Suprapubic skin (tissue), 4 donors: ENCODE measurements around the gene PSTPIP1.

ENCODE experiments used
- CTCF ChIP-seq, 2 donors: fragments of 200-600 bp in 1 of 2; fragments of 450-650 bp in 1 of 2; sonication (generic) in 1 of 2; IDR thresholded peaks; one replicate each; pipeline ENCODE4 v1.5.1; 2016 to 2019; ENCODE audit warnings: antibody characterized with exemption in 2 of 2, mild to moderate bottlenecking in 1 of 2, moderate library complexity in 1 of 2
- EP300 ChIP-seq: sonication (generic); formaldehyde crosslinking; IDR thresholded peaks from one replicate; pipeline ENCODE4 v1.6.1; 2017; ENCODE audit warnings: antibody characterized with exemption
- POLR2A ChIP-seq, 2 donors: fragments of 450-650 bp; IDR thresholded peaks; one replicate each; pipeline ENCODE4 v1.6.1; 2017; ENCODE audit warnings: antibody characterized with exemption in 2 of 2, mild to moderate bottlenecking in 2 of 2, moderate library complexity in 2 of 2
- POLR2AphosphoS5 ChIP-seq, 3 donors: sonication (generic); formaldehyde crosslinking; IDR thresholded peaks; one replicate each; pipeline ENCODE4 v1.6.1; 2017; ENCODE audit warnings: antibody characterized with exemption in 3 of 3

GRCh38 chr15:76994496-76994895 lies 430 bp upstream of the PSTPIP1 start:
- TF ChIP-seq CTCF (IDR thresholded peaks at IDR 0.05) (no peak), EP300 (no peak), POLR2AphosphoS5 (IDR thresholded peaks at IDR 0.05) (no peak), POLR2A (IDR thresholded peaks at IDR 0.05) (no peak)
